HT-29 (cell line): Measurements from ENCODE around the gene SPATS2. TPM values are rescaled to one million over a fixed set of nuclear protein-coding genes. Genes with fewer than 3 reads are reported as not detected.
"Not testable (repeated sequence)": the region's sequence is repeated elsewhere in the genome, so short reads cannot be mapped to it uniquely, and the experiment has no call there.

Source experiments
- DNase-seq: peaks from one replicate; pipeline ENCODE4 v3.0.0-alpha.2; 2015; ENCODE audit warnings: low spot score
- total RNA-seq: library from RNA; depleted of rRNA; stranded (reverse); fragments of >200 nt; shearing (Covaris generic); gene quantifications from 2 replicates; pipeline ENCODE4 v1.2.3, GENCODE V29; 2014; rRNA removed

Gene SPATS2
- total RNA-seq, result 11.5 and 16.3 TPM in 2 replicates

- DNase-seq, result peak; percentile 52
Observed at GRCh38 chr12:49367381-49368239, at the start of gene SPATS2. Gene SPATS2 (plus strand): TSS chr12:49367462. CDS start chr12:49461013, 93,551 bp downstream.

- not testable (repeated sequence) for DNase-seq
Observed at GRCh38 chr12:49320411-49321103, 46.7 kb upstream of the SPATS2 start.

GRCh38 chr12:49322367-49322707 lies 44.9 kb upstream of the SPATS2 start:
- no peak for DNase-seq

- peak; percentile 99 for DNase-seq
Observed at GRCh38 chr12:49322708-49323523, 44.3 kb upstream of the SPATS2 start, which contains the start of gene TROAP. Gene TROAP (plus strand): TSS chr12:49323255. CDS start chr12:49323609, 354 bp downstream.

DNA sequence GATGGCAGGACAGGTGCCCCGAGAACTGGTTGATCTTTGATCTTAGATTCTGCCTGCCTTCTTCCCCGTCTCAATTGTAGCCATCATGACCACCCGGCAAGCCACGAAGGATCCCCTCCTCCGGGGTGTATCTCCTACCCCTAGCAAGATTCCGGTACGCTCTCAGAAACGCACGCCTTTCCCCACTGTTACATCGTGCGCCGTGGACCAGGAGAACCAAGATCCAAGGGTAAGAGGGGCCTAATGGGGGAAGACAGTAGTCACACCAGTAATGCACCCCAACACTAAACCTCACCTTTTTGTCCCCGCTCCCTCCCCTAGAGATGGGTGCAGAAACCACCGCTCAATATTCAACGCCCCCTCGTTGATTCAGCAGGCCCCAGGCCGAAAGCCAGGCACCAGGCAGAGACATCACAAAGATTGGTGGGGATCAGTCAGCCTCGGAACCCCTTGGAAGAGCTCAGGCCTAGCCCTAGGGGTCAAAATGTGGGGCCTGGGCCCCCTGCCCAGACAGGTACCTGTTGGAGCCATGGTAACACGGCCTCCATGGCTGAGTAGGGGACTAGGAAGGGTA lies 43.7 kb upstream of the SPATS2 start:
- DNase-seq, result no peak

DNA sequence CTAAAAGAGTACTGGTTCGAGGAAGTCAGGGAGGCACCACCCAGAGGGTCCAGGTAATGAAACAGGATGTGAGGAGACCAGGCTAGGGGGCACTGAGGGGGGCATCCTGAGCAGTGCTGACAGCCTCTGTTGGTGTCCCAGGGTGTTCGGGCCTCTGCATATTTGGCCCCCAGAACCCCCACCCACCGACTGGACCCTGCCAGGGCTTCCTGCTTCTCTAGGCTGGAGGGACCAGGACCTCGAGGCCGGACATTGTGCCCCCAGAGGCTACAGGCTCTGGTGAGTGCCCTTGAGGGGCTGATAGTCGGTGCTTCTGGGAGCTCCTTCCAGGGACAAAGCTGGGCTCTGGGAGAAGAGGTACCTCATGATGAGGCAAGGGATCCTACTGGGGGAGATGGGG lies 41.7 kb upstream of the SPATS2 start:
- no peak for DNase-seq

- DNase-seq, result no peak
Observed at GRCh38 chr12:49327368-49327767, 39.9 kb upstream of the SPATS2 start.

- no peak for DNase-seq
Observed at GRCh38 chr12:49327887-49328286, 39.4 kb upstream of the SPATS2 start.

DNA sequence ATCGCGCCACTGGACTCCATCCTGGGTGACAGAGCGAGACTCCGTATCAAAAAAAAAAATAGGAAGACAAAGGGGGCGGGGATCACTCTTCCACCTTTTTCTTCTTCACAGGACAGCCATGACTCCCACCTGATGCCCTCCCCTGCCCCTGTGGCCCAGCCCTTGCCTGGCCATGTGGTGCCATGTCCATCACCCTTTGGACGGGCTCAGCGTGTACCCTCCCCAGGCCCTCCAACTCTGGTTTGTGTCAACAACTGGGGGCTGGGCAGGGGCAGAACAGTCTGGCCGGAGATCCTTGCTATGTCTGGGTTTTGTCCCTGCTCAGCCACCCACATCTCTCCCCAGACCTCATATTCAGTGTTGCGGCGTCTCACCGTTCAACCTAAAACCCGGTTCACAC lies 38.4 kb upstream of the SPATS2 start:
- DNase-seq, result no peak

DNA sequence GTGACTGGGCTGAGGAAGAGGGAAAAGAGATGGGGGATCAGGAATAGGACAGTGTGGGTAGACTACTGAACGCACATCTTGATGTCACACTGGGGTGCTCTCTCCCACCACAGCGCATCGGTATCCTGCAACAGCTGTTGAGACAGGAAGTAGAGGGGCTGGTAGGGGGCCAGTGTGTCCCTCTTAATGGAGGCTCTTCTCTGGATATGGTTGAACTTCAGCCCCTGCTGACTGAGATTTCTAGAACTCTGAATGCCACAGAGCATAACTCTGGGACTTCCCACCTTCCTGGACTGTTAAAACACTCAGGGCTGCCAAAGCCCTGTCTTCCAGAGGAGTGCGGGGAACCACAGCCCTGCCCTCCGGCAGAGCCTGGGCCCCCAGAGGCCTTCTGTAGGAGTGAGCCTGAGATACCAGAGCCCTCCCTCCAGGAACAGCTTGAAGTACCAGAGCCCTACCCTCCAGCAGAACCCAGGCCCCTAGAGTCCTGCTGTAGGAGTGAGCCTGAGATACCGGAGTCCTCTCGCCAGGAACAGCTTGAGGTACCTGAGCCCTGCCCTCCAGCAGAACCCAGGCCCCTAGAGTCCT lies 37.1 kb upstream of the SPATS2 start:
- no peak for DNase-seq

GRCh38 chr12:49330631-49331379 lies 36.5 kb upstream of the SPATS2 start:
- DNase-seq, result no peak

DNA sequence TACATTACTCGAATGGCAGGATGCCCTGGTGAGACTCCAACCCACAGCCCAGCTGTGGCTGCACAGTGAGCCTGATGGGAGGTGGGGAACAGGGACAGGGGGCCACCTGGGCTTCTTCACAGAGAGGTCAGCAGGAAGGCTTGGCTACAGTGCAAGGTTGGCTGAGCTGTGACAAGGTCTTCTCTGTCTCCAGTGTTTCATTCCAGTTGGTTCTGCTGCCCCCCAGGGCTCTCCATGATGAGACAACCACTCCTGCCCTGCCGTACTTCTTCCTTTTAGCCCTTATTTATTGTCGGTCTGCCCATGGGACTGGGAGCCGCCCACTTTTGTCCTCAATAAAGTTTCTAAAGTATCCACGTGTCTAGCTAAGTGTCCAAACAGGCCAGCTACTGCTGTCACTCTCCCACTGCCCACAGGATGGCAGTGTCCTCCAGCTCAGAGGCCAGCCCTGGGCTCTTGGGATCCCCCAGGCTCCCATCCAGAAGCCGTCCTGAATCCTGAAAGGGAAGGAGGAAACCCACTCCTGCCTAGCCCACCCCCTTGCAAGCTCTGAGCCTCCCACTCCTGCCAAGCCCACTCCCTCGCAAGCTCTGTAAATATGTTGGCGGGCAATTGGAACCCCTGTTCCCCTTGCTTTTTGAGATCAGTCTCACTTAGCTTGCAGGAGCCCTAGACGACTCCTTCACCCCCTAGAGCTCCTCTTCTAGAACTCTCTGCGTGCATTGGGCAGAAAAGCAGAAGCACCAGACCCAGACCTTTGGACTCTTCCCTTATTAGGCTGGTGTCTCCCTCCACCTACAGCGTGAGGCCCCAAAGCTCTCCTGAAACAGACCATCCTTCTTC lies 35.7 kb upstream of the SPATS2 start:
- peak; percentile 82 for DNase-seq

GRCh38 chr12:49332441-49332861 lies 34.8 kb upstream of the SPATS2 start:
- no peak for DNase-seq

GRCh38 chr12:49332891-49333371 lies 34.3 kb upstream of the SPATS2 start:
- no peak for DNase-seq

DNA sequence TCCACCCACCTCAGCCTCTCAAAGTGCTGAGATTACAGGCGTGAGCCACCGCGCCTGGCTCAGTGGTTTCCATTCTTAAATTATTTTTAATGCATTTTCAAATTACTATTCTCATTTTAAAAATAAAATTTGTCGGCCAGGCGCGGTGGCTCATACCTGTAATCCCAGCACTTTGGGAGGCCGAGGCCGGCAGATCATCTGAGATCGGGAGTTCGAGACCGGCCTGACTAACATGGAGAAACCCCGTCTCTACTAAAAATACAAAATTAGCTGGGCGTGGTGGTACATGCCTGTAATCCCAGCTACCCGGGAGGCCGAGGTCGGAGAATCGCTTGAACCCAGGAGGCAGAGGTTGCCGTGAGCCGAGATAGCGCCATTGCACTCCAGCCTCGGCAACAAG lies 33.5 kb upstream of the SPATS2 start:
- DNase-seq, result not testable (repeated sequence)

DNA sequence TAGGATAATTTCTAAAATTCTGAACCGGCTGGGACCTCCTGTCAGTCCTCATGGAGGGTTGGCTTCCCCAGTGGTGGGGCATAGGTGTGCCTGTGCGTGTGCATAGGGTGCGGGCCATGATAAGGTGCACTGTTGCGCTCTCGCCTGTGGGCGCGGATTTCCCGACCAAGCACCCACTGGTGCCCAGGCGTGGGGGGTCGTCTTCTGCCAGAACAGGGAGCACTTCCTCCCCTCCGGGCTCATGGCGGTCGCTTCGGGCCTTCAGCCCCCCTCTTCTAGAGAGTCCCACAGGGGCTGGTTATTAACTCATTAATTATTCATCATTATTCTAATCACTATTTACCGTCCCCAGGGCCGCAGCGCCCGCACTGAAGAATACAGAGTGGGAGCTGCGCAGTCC lies 33.0 kb upstream of the SPATS2 start:
- DNase-seq, result no peak

DNA sequence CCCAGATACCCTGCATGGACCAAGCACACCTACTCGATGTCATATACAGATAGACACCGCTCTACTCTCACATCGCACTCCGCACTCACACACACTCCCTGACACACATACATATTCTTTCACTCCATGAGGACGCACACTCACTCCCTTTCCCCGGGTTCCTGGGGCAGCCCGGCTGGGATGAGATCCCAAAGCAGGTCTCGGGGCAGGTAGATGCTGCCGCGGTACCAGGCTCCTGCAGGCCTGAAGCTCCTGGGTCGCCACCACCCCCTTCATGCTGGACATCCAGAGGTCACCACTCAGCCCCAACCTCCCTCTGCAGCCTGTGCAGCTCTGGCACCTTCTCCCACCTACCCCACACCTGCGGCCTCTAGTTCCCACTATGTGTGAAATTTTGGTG lies 32.6 kb upstream of the SPATS2 start:
- no peak for DNase-seq

DNA sequence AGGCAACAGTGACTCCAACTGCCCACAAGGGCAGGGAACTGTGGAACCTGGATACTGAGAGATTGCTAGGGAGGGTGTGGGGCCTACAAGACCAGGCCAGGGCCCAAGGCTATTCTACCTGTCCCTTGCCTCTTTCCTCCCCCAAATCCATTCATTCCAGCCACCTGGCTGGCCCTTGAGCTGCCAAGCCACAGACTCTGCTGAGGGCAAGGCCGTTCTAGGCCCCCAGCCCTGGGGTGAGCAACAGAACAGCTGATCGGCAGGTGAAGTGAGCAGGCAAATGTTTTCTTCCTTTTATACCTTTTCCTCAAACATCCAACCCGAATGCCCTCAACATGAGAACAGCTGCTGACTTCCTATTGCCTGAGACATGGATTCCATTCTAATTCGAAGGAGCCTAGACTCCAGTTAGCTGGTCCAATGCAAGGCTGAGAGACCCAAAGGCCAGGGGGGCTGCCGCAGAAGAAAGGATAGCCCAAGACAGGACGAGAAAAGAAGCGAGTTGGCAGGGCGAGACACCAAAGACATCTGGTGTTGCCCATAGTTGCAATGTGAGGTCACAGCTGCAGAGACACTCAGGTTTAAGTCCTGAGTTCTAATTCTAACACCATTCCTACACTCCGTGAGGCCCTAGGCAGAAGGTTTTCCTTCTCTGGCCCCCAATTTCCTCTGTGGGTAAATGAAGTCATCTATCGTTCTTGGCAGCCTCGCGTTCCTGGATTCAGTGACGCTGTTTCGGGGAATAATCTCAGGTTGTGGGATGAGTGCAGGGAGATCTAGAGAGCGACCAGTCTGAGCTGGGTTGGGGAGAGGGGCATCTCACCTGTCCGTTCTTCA lies 31.9 kb upstream of the SPATS2 start:
- DNase-seq, result no peak
